Measurements from ENCODE around the gene PJA1.

- TF ChIP-seq CTCF (IDR thresholded peaks at IDR 0.05) (no peak), POLR2A (IDR thresholded peaks at IDR 0.05) (no peak)
Measured at GRCh38 chrX:69195192-69195591, 29.9 kb upstream of the PJA1 start.

Data from body of pancreas (tissue), 4 donors.